ENCODE measurements around the gene IRF5. TPM values are rescaled to one million over a fixed set of nuclear protein-coding genes. Genes with fewer than 3 reads are reported as not detected.
"Not testable (repeated sequence)": the region's sequence is repeated elsewhere in the genome, so short reads cannot be mapped to it uniquely, and the experiment has no call there.

The IRF5 gene
- total RNA-seq, 2 experiments from 2014 or later: 6.5 to 7.7 TPM

- ChIA-PET CTCF (no interaction called here), POLR2A (no interaction called here)
- Mint-ChIP-seq H3K4me1 (ENCODE audit: low read depth) (no peaks in the 10 kb centered on the region), H3K27ac (no peak overlapping the region), H3K36me3 (ENCODE audit: low read depth) (peaks cover 36% of the 10 kb centered on the region), H3K27me3 (no peaks in the 10 kb centered on the region), H3K4me3 (no peak overlapping the region), H3K9me3 (no peaks in the 10 kb centered on the region)
- intact Hi-C loops (cut with micrococcal nuclease): no loop called here
- TF ChIP-seq CTCF (IDR thresholded peaks at IDR 0.05): no peak
- ATAC-seq (no peak), DNase-seq (no peak)
Observed at GRCh38 chr7:128985660-128986059, 47.9 kb downstream of the IRF5 start.

GRCh38 chr7:128986609-128987008 lies 48.9 kb downstream of the IRF5 start:
- CTCF ChIA-PET: interaction anchor here (1.0 to 1.4 kb wide), 3 partner anchors 32 to 177 kb away, joined by 3 read pairs; no protein-coding TSS in a partner anchor
- Mint-ChIP-seq H3K9me3 (no peaks in the 10 kb centered on the region), H3K4me3 (no peak overlapping the region), H3K4me1 (ENCODE audit: low read depth) (no peaks in the 10 kb centered on the region), H3K27me3 (no peaks in the 10 kb centered on the region), H3K27ac (no peak overlapping the region), H3K36me3 (ENCODE audit: low read depth) (peaks cover 36% of the 10 kb centered on the region)
- intact Hi-C loops (cut with micrococcal nuclease): no loop called here
- DNase-seq: no peak
- TF ChIP-seq CTCF (IDR thresholded peaks at IDR 0.05): no peak
- ATAC-seq: no peak
- POLR2A ChIA-PET: no interaction called here

- TF ChIP-seq CTCF (IDR thresholded peaks at IDR 0.05): no peak
- Mint-ChIP-seq H3K4me1 (ENCODE audit: low read depth) (no peaks in the 10 kb centered on the region), H3K4me3 (no peak overlapping the region), H3K27me3 (no peaks in the 10 kb centered on the region), H3K36me3 (ENCODE audit: low read depth) (peaks cover 26% of the 10 kb centered on the region), H3K9me3 (no peaks in the 10 kb centered on the region), H3K27ac (no peak overlapping the region)
- ChIA-PET POLR2A (no interaction called here), CTCF (interaction anchor here (2.6 kb wide), 1 partner anchor 103 kb away, joined by 7 read pairs; no protein-coding TSS in a partner anchor)
- no peak for DNase-seq
- ATAC-seq: no peak
- intact Hi-C loops (cut with micrococcal nuclease): no loop called here
Observed at GRCh38 chr7:128988372-128988771, 50.6 kb downstream of the IRF5 start.

GRCh38 chr7:128989961-128990360 lies 52.2 kb downstream of the IRF5 start:
- no peak for TF ChIP-seq CTCF (IDR thresholded peaks at IDR 0.05)
- no peaks in the 10 kb centered on the region for H3K4me1 Mint-ChIP-seq (ENCODE audit: low read depth)
- no peak overlapping the region for H3K27ac Mint-ChIP-seq
- ChIA-PET POLR2A (no interaction called here), CTCF (interaction anchor here (0.9 to 2.6 kb wide), 2 partner anchors 101 to 107 kb away, joined by 3 to 7 read pairs; no protein-coding TSS in a partner anchor)
- H3K4me3 Mint-ChIP-seq: no peak overlapping the region
- intact Hi-C loops (cut with micrococcal nuclease): no loop called here
- peaks cover 21% of the 10 kb centered on the region for H3K36me3 Mint-ChIP-seq (ENCODE audit: low read depth)
- no peaks in the 10 kb centered on the region for H3K27me3 Mint-ChIP-seq
- no peak for DNase-seq
- ATAC-seq: no peak
- no peaks in the 10 kb centered on the region for H3K9me3 Mint-ChIP-seq

GRCh38 chr7:128993419-128993818 lies 55.7 kb downstream of the IRF5 start:
- no peak for TF ChIP-seq CTCF (IDR thresholded peaks at IDR 0.05)
- no peaks in the 10 kb centered on the region for H3K4me1 Mint-ChIP-seq (ENCODE audit: low read depth)

GRCh38 chr7:128994560-128994959 lies 56.8 kb downstream of the IRF5 start:
- H3K27me3 Mint-ChIP-seq; H3K4me3 Mint-ChIP-seq; H3K9me3 Mint-ChIP-seq; H3K4me1 Mint-ChIP-seq (ENCODE audit: low read depth); H3K27ac Mint-ChIP-seq; ATAC-seq; DNase-seq; intact Hi-C loops (cut with micrococcal nuclease); POLR2A ChIA-PET: not testable (repeated sequence)
- H3K36me3 Mint-ChIP-seq (ENCODE audit: low read depth): peaks cover 20% of the 10 kb centered on the region
- CTCF ChIA-PET: interaction anchor here (2.6 kb wide), 1 partner anchor 97 kb away, joined by 10 read pairs; no protein-coding TSS in a partner anchor

More at GRCh38 chr7:128993419-128993818, 55.7 kb downstream of the IRF5 start:
- intact Hi-C loops (cut with micrococcal nuclease): no loop called here
- H3K9me3 Mint-ChIP-seq: no peaks in the 10 kb centered on the region
- no peak overlapping the region for H3K4me3 Mint-ChIP-seq
- no peak for DNase-seq
- ChIA-PET POLR2A (no interaction called here), CTCF (interaction anchor here (1.0 to 2.6 kb wide), 2 partner anchors 69 to 98 kb away, joined by 3 to 10 read pairs; no protein-coding TSS in a partner anchor)
- no peaks in the 10 kb centered on the region for H3K27me3 Mint-ChIP-seq
- H3K27ac Mint-ChIP-seq: no peak overlapping the region
- no peak for ATAC-seq
- H3K36me3 Mint-ChIP-seq (ENCODE audit: low read depth): peaks cover 18% of the 10 kb centered on the region
